CD4-positive, alpha-beta T cell treated with Interleukin-4 for 1 hour (primary cell): ENCODE results near the gene CYFIP2.

Experiments
- DNase-seq, 2 donors: peaks; one replicate each; pipeline ENCODE4 v3.0.0-alpha.2; 2020 to 2022

Gene CYFIP2

GRCh38 chr5:157327771-157328170 is 61.8 kb downstream of the CYFIP2 start:
- DNase-seq: peak; percentile 30 to 40

GRCh38 chr5:157328277-157328912 is 62.5 kb downstream of the CYFIP2 start:
- peak; percentile 70 to 75 for DNase-seq

GRCh38 chr5:157331807-157332206 is 65.9 kb downstream of the CYFIP2 start:
- no peak for DNase-seq

- no peak for DNase-seq
These were observed 69.9 kb downstream of the CYFIP2 start for GRCh38 chr5:157335534-157336422.

- no peak for DNase-seq
These were observed 70.5 kb downstream of the CYFIP2 start for GRCh38 chr5:157336423-157336744.

- no peak for DNase-seq
These were observed 73.5 kb downstream of the CYFIP2 start for GRCh38 chr5:157339409-157339808.

GRCh38 chr5:157342822-157343402 is 77.0 kb downstream of the CYFIP2 start:
- peak; percentile 31 to 34 for DNase-seq

- peak in 1 of 2 donors; percentile 35 for DNase-seq
These were observed 78.2 kb downstream of the CYFIP2 start for GRCh38 chr5:157343842-157344790.

- DNase-seq: no peak
These were observed 79.1 kb downstream of the CYFIP2 start for GRCh38 chr5:157345067-157345466.

- no peak for DNase-seq
These were observed 79.6 kb downstream of the CYFIP2 start for GRCh38 chr5:157345485-157345884.

GRCh38 chr5:157347301-157348048 is 81.6 kb downstream of the CYFIP2 start:
- DNase-seq: no peak

- DNase-seq: no peak
These were observed 82.1 kb downstream of the CYFIP2 start for GRCh38 chr5:157348049-157348400.

GRCh38 chr5:157350939-157351801 is 85.2 kb downstream of the CYFIP2 start:
- no peak for DNase-seq

- DNase-seq: no peak
These were observed 85.8 kb downstream of the CYFIP2 start for GRCh38 chr5:157351802-157352092.

GRCh38 chr5:157352756-157353340 is 86.9 kb downstream of the CYFIP2 start:
- no peak for DNase-seq

- DNase-seq: no peak
These were observed 88.9 kb downstream of the CYFIP2 start for GRCh38 chr5:157354800-157355199.

- no peak for DNase-seq
These were observed 90.7 kb downstream of the CYFIP2 start for GRCh38 chr5:157356576-157356975.

GRCh38 chr5:157357823-157358222 is 91.9 kb downstream of the CYFIP2 start:
- DNase-seq: no peak

- DNase-seq: no peak
These were observed 92.9 kb downstream of the CYFIP2 start for GRCh38 chr5:157358871-157359270.

- DNase-seq: no peak
These were observed 93.6 kb downstream of the CYFIP2 start for GRCh38 chr5:157359356-157360055.
